Stimulated activated CD8-positive, alpha-beta memory T cell treated with anti-CD3 and anti-CD28 coated beads, Interleukin-4, amount 100 ng/mL, for 48 hours (primary cell): ENCODE measurements around the gene DDR1.
"Not testable (repeated sequence)": the region's sequence is repeated elsewhere in the genome, so short reads cannot be mapped to it uniquely, and the experiment has no call there.

ENCODE experiments used
- DNase-seq: peaks from one replicate; pipeline ENCODE4 v3.0.0-alpha.2; 2020

DDR1 gene

DNA sequence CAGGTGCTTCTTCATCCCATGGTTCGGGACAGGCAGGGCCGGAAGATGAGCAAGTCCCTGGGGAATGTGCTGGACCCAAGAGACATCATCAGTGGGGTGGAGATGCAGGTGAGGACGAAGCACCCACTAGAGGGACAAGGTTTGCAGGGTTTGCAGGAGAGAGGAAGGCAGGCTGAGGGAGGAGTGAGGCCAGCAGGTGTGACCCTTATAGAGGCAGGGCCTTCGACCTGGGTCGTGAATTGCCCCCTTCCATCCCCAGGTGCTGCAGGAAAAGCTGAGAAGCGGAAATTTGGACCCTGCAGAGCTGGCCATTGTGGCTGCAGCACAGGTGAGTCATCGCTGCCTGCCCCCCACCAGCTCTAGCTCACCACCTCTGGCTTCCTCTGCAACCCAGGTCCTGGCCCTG, 38.1 kb downstream of the DDR1 start:
- DNase-seq: no peak

DNA sequence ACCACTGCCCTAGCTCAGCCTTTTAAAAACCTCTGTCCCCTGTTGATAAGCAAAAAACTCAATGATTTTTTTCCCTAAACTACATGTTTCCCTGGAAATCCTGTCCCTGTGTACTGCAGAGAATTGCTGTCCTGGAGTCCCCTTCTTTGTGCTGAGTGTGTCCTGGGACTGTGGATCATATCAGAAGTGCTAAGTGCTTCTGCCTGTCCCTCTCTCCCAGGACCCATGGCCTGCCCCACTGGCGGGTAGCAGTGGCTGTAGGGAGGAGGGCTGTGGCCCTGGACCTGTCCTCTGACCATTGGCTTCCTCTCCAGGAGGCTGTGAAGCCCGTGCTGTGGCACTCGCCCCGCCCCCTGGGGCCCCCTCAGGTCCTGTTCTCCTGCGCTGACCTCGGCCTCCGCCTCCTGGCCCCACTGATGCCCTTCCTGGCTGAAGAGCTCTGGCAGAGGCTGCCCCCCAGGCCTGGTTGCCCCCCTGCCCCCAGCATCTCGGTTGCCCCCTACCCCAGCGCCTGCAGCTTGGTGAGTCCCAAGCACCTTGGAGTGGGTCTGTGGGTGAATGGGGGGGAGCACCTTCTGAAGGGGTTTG, 39.8 kb downstream of the DDR1 start:
- DNase-seq: not testable (repeated sequence)

DNA sequence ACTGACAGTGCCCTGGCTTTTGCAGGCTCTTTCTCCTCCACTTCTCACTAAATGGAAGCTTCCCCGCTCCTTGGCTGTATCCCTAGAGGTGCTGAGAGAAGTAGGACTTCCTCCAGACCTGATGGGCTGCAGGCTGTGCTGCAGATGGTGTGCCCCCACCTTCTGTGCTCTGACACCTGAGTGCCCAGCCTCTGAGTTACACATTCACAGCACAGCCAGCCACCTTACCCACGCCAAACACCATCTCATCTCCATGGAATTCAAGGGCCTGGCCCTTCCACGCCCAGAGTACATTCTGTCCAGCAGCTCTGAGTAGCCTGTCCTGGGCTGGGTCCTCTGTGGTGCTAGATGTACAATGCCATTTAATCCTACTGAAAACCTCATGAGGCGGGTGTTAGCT, 42.3 kb downstream of the DDR1 start:
- DNase-seq: no peak

DNA sequence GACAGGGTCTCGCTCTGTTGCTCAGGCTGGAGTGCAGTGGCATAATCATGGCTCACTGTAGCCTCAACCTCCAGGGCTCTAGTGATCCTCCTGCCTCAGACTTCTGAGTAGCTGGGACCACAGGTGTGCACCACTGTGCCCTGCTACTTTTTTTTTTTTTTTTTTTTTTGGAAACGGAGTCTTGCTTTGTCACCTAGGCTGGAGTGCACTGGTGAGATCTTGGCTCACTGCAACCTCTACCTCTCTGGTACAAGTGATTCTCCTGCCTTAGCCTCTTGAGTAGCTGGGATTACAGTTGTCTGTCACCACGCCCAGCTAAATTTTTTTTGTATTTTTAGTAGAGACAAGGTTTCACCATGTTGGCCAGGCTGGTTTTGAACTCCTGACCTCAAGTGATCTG, 42.8 kb downstream of the DDR1 start:
- not testable (repeated sequence) for DNase-seq

DNA sequence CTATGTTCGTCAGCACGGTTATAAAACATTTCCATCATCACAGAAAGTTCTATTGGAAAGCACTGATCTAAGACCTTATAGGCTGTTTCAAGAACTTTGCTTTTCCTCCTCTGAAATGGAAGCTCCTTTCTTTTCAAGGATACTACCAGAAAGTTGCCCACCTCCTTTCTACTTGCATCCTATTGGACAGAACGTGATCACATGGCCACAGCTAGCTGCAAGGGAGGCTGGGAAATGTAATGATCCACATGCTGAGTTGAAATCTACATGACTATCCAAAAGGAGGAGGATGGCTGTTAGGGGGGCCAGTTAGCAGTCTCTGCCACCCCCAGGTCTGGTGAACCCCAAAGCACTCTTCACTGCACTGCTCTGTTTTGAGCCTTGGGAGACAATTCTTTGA, 44.4 kb downstream of the DDR1 start:
- no peak for DNase-seq

DNA sequence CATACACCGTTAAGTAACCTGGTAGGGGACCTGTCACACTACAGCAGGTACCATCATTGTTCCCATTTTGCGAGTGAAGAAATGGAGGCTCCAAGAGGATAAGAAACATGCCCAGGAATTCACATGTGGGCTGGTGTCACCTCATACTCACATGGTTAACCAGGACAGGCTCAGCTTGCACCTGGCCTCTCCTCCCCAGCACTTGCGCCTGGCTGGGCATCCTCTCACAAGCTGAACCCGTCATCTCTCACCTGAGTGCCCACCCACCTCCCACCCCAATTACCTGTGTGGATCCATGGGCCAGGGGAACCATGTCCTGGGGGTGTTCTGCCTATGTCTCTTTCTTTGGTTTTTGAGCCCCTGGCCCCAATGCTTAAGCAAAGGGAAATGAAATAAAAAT, 46.2 kb downstream of the DDR1 start:
- DNase-seq: no peak

DNA sequence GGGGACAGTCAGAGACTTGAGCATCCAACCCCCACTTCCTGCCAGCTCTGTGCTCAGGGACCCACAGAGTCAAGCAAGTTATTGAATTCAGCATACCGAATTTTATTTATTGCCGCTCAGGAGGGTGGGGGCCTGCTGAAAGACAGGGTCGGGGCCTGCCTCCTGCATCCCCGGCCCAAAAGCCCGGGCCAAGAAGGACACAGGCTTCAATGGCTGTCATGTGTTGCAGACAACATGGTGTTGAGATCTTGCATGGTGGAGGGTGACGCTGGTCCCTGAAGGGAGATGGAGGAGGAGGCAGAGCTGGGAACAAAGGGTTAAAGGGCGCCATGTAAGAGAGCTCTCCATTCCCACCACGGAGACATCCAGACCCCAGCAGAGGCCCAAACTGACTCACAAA, 47.0 kb downstream of the DDR1 start:
- DNase-seq: no peak

DNA sequence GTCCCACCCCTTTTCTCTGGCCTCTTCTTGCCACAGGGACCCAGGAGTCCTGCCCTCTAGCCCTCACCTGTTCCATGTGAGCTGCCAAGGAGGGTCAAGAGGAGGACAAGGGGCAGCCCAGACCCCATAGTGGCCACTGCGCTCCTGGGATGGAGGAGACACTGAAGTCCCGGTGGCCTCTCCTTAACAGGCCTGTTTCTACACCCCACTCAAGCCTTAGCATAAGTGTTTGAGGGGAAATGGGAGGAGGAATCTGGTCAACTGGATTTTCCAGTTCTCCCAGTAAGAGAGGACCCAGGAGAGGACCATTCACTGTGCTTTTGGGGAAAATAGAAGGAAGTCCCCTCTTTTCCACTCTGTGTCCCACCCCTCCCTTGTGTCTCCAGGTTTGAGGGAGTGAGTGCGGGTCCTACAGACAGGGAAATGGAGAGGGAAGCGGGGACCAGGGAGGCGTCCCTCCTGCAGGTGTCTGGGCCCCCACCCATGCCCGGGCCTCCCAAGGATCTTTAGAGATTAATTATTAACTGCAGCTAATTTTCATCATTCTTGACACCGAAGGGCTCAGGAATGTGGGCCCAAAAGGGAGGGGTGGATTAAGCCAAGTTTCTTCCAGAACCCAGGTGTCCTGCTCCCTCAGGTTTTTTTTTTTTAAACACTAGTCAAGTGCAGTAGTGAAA, 47.8 kb downstream of the DDR1 start, which contains the start of gene SFTA2:
Gene SFTA2 (minus strand): TSS at position 202 of the 677 bp plus-strand sequence. CDS start 74 bp downstream, at position 128.
- DNase-seq: no peak

DNA sequence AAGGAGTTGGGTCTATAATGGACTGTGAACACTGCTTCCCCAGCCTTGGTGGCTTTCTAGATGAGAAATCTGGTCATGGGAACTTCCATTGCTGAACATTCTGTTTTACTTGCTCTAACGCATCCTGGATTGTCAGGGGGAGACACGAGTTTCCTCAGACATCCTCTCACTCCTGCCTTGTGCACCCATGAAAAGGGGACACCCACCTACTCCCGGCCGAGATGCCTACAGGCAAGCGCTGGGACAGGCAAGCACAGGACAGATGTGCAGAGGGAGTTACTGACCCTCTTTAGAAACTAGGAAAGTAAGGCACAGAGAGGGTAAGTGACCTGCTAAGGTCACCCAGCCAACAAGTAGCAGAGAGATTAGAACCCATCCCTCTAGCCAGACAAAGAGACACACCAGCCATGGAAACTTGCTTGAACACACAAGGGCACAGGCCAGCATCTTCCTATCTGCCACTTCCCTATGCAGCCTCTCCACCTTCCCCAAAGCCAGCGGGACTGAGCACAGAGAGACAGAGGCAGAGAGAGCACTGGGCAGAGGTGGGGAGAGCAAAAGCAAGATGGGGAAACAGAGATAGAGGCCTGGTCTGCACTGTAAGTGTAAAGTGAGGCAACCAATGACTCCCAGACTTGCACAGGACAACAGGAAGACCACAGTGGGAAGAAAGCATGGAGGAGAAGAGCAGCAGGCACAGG, 48.5 kb downstream of the DDR1 start:
- no peak for DNase-seq

DNA sequence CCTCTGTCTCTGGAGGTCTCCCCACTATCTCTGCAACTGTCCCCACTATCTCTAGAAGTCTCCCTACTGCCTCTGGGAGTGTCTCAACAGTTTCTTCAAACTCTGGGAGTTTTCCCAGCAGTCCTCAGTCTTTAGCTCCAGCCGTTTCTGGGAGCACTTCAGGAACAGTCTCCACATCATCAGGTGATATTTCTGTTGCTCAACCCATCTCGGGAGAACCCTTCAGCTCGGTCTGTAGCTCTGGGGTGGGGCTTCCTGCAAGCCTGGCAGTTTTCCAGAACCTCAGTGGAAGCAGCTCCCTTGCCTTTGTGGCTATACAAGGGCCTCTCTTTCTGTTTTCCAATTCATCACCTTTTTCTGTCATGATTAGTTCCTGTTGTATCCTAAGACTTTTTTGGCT, 50.7 kb downstream of the DDR1 start:
- DNase-seq: no peak

DNA sequence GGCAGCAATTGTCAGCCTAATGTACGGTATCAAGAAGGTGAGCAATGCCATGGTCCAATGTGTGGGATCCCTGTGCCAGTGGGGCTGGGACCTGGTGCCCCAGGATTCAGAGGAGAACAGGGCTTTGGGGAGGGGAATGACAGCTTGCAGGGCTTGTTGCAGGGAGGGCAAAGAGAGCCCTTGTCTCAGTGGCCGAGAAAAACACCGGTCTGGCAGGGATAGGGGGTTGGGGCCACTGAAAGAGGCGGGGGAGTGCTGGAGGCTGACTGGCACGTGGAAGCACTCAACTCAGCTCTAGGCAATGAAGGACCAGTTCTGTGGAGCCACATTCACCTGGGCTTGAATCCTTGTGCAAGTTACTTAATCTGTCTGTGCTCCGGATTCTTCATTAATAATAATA, 52.9 kb downstream of the DDR1 start:
- no peak for DNase-seq

DNA sequence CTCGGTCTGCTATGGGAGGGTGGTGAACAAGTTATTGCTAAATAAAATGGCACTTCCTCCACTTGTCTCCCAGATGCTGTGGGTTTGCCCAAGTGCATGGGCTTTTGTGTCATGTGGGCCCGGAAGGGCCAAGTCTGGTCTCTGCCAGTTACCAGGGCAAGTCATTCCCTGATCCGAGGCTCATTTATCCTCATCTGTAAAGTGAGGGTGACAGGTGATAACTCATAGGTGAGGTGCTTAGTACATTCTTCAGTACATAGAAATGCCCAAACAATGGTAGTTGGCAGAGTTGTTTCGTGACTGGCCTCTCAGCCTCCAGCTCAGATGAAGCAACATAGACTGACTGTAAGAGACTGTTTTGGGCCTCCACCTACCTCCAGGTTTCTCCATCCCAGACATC, 54.4 kb downstream of the DDR1 start:
- DNase-seq: no peak

DNA sequence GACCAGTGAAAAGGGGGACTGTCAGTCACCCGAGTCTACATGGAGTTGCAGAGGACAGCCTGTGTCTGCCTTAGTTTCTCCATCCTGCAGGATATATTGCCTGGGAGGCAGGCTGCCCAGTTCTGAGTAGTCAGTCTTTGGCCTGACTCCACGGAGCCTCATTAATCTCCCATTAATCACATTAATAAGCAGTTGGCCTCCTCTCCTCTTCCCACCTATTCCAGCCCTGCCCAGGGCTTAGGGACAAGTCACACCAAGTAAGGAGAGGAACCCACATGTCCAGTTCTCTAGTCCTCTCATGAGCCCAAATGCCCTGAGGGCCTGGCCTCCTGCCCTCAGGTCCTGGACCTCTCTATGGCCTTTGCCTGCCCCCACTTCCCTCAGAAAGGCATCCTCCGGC, 55.2 kb downstream of the DDR1 start:
- no peak for DNase-seq

DNA sequence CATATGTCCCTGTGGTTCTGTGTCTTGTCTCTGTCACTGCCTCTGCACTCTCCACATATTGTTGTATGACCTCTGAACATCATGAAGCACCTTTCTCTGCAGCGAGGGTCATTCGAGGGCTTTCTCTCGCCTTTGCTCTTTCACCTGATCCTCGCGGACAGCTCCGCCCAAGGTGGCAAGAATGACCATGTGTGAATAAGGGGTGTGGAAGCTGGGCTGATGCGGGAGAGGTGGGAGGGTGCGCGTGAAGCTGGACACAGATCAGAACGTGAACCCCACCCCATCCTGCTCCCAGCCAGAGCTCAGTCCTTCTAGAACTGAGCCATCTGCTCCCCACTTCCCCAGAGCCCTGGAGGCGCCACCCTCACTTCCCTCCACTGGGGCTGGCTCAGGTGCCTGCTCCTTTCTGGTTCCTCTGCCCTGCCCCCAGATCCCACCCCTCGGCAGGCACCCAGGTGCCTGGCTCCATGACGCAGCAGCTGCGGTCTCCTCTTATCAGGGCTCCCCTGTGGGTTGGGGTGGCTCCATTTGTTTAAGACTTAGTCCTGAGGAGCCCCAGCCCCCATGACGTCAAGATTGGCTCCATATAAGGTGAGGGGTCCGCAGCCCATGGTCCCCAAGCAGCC, 56.2 kb downstream of the DDR1 start, which contains the start of gene MUCL3:
Gene MUCL3 (plus strand): TSS at position 613 of the 626 bp plus-strand sequence. CDS start 27 bp downstream, outside the sequence.
- no peak for DNase-seq

DNA sequence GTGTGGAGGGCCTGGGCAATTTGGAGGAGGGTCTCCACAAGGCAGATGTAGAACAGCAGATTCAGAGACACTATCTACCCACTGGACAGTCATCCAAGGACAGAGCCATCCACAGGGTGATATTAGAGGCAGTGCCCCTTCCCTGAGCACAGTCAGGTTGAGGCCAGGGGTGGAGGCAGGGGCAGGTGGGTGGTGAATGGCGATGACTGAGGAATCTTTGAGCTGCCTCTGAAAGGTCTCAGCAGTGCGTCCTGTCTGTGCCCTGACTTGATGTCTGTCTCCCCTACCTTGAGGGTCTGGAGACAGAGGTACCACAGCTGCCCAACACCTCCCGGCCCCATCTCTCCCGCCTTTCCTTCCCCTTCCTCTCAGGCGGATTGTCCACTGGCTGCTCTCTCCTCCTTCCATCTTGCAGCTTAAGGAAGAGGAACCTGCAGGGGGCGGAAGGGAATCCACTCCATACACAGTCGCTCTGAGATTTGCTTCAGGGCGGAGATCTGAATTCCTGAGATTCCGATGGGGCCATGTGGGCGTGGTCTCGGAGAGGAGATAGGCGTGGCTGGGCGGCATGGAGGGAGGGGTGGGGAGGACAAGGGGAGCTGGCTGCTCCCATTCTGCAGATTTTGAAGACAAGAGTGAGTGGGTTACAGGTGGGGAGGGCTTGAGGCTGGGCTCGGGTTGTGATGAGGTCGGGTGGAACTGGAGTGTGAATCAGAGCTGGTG, 58.2 kb downstream of the DDR1 start:
- DNase-seq: no peak

DNA sequence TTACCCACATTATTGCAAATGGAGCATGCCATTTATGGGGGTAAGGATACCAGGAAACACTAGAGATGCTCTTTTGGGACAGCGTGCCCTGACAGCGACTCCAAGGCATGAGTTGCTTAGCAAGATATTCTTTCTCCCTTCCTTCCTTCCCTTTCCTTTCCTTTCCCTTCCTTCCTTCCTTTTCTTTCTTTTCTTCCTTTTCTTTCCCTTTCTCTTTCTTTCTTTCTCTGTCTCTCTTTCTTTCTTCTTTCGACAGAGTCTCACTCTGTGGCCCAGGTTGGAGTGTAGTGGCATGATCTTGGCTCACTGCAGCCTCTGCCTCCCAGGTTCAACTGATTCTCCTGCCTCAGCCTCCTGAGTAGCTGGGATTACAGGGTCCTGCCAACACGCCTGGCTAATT, 59.7 kb downstream of the DDR1 start:
- DNase-seq: no peak

DNA sequence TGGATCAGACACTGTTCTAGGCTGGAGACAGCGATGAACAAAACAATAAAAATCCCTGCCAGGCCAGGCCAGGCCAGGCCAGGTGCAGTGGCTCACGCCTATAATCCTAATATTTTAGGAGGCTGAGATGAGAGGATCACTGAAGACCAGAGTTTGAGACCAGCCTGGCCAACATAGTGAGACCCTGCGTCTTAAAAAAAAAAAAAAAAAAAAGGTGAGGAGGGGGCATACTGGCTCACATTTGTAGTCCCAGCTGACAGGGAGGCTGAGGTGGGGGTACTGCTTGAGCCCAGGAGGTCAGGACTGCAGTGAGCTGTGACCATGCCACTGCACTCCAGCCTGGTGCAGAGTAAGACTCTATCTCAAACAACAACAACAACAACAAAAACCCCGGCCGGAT, 61.0 kb downstream of the DDR1 start:
- DNase-seq: no peak

DNA sequence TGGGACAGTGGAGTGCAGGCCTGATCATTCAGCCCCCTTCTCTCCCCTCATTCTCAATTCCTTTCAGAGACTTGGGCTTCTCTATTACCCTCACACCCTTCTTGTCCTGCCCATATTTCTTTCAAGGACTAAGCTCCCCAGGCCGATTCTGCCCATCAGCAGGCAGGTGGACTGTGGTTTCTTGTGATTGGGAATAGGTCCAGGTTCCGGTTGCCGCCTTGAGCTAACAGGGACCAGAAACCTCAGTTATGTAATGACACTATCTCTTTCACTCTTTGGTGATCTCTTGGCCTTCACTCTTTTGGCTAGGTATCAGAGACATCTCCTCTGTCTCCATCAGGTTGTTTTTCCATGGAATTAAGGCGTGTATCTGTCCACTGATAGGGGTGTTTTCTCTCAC, 62.9 kb downstream of the DDR1 start:
- DNase-seq: no peak

DNA sequence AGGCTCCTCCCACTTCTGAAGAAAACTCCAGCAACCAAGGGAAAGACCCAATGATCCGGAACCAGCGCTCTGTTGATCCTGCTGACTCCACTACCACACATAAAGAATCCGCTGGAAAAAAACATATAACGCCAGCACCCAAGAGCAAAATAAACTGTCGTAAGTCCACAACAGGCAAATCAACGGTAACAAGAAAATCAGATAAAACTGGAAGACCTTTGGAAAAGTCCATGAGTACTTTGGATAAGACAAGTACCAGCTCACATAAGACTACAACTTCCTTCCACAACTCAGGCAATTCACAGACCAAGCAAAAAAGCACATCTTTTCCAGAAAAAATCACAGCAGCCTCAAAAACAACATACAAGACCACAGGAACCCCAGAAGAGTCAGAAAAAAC, 64.5 kb downstream of the DDR1 start:
- DNase-seq: no peak
